ENCODE measurements around the gene BMP10.
A peak's percentile ranks its signal among the peaks of the same experiment; 100 is the strongest.

Gene BMP10

DNA sequence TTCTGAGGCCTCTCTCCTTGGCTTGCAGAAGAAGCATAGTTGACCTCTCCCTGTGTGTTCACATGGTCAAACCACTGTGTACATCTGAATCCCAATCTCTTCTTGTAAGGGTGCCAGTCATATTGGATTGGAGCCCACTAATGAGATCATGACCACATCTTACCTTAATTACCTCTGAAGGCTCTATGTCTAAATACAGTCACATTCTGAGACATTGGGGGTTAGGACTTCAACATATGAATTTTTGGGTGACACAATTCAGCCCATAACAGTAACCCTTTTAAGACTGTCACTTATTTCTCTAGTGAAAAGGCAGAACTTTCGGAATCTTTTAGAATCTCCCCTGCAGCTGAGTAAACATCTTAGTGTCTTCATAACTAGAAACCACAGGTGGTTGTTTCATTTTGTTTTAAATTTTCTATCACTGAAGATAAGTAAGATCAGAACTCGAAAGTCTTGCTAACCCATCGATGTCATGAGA, 33.3 kb downstream of the BMP10 start:
- in situ Hi-C loops (cut with MboI; ENCODE audit: low pct_unique_long_range_greater_than_20kb, low sequenced_read_pairs, unreplicated experiment), result no loop called here
- DNase-seq (ENCODE audit: low spot score), result peak; percentile 69
- TF ChIP-seq, protein P1, sequence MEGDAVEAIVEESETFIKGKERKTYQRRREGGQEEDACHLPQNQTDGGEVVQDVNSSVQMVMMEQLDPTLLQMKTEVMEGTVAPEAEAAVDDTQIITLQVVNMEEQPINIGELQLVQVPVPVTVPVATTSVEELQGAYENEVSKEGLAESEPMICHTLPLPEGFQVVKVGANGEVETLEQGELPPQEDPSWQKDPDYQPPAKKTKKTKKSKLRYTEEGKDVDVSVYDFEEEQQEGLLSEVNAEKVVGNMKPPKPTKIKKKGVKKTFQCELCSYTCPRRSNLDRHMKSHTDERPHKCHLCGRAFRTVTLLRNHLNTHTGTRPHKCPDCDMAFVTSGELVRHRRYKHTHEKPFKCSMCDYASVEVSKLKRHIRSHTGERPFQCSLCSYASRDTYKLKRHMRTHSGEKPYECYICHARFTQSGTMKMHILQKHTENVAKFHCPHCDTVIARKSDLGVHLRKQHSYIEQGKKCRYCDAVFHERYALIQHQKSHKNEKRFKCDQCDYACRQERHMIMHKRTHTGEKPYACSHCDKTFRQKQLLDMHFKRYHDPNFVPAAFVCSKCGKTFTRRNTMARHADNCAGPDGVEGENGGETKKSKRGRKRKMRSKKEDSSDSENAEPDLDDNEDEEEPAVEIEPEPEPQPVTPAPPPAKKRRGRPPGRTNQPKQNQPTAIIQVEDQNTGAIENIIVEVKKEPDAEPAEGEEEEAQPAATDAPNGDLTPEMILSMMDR (IDR thresholded peaks at IDR 0.05; ENCODE audit: extremely low read depth, insufficient read depth, missing control alignments), result no peak

DNA sequence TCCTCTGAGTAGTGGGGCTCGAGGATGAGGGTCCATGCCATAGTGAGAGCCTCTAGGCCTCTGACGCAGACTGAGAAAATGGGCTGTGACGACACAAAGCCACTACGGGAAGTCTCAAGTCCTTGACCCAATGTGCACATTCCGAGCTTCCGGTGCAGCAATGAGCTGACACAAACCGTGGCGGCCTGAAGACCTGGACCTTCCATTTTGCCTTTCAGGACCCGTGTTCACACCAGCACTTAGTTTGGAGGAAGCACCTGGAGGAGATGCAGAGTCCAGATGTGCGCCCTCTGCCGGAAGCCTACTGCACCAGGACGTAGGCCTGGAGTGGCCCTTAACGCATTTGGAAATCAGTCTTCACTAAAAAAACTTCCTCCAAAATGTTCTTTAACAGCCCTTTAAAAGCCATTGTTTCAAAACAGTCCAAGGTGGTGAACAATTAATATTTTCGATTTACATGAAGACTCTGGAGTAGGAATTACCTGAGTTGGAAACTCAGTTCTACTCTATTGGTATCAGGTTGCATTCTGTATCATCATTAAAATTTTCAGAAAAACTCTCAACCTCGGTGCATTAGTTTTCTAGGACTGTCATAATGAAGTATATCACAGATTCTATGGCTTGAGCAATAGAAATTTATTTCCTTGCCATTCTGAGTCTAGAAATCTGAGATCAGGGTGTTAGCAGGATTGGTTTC, 33.9 kb downstream of the BMP10 start:
- TF ChIP-seq, protein P1 (IDR thresholded peaks at IDR 0.05; ENCODE audit: extremely low read depth, insufficient read depth, missing control alignments), result peak; percentile 86
- DNase-seq (ENCODE audit: low spot score), result peak; percentile 47
- in situ Hi-C loops (cut with MboI; ENCODE audit: low pct_unique_long_range_greater_than_20kb, low sequenced_read_pairs, unreplicated experiment), result no loop called here

DNA sequence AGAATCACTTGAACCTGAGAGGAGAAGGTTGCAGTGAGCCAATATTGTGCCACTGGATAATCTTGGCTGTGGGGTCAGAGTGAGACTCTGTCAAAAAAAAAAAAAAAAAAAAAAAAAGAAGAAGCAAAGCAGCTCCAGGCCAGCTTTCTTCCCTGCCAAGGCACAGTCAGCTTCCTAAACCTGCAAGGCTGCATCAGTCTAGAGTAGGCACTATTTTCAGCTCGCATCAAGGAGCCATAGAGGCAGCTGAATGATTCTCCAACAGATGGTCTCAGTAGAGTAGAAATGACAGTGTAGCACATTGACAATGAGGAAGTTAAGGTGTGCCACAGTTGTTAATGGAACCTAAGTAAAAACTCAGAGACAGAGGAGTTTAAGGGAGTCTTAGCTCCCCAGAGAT, 35.6 kb downstream of the BMP10 start:
- DNase-seq (ENCODE audit: low spot score), result no peak
- in situ Hi-C loops (cut with MboI; ENCODE audit: low pct_unique_long_range_greater_than_20kb, low sequenced_read_pairs, unreplicated experiment), result no loop called here

DNA sequence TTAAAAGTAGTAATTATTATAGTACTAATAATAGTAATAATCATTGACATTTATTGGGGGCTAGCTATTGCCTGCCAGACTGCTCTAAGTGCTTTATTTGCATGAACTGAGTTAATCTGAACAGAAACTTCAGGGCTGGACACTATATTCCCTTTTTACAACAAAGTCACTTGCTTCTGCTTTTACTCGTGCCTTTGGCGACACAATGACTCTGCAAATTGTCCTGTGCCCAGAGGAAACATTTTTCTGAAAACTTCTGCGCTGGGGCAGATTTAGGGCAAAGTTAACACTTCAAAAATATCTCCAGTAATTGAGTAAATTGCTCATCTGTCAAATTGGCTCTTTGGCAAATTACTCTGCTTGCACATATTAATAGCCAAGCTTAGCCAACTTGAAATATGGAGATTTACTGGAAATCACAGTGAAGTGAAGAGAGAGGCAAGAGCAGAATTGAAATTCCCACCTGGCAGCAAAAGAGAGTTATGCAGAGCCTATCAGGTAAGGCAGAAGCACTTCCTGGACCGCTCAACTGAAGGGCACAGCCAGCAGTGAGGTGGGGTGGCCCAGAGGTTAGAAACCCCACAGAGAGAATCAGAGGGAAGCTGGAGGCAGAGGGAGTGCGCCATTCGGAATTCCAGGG, 36.3 kb downstream of the BMP10 start:
- TF ChIP-seq, protein P1 (IDR thresholded peaks at IDR 0.05; ENCODE audit: extremely low read depth, insufficient read depth, missing control alignments), result no peak
- DNase-seq (ENCODE audit: low spot score), result no peak
- in situ Hi-C loops (cut with MboI; ENCODE audit: low pct_unique_long_range_greater_than_20kb, low sequenced_read_pairs, unreplicated experiment), result no loop called here

More for the DNA sequence above, 35.6 kb downstream of the BMP10 start:
- TF ChIP-seq, protein P1 (IDR thresholded peaks at IDR 0.05; ENCODE audit: extremely low read depth, insufficient read depth, missing control alignments), result no peak

DNA sequence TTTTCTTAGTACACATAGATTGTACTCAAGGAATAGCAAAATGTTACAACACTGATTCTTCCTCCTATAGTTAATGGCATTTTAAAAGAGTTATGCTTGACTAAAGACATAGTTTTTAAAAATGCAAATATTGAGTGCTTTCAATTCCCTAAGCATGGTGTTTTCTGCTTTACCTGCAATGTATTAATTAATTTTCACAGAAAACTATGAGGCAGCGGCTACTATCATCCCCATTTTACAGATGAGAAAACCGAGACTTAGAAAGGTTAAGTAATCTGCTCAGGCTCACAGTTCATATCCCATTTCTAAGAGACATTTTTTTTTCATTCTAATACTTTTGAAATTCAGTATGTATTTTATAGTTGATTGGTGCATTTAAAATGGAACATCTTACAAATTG, 38.0 kb downstream of the BMP10 start:
- TF ChIP-seq, protein P1 (IDR thresholded peaks at IDR 0.05; ENCODE audit: extremely low read depth, insufficient read depth, missing control alignments), result no peak
- no peak for DNase-seq (ENCODE audit: low spot score)
- in situ Hi-C loops (cut with MboI; ENCODE audit: low pct_unique_long_range_greater_than_20kb, low sequenced_read_pairs, unreplicated experiment), result no loop called here

DNA sequence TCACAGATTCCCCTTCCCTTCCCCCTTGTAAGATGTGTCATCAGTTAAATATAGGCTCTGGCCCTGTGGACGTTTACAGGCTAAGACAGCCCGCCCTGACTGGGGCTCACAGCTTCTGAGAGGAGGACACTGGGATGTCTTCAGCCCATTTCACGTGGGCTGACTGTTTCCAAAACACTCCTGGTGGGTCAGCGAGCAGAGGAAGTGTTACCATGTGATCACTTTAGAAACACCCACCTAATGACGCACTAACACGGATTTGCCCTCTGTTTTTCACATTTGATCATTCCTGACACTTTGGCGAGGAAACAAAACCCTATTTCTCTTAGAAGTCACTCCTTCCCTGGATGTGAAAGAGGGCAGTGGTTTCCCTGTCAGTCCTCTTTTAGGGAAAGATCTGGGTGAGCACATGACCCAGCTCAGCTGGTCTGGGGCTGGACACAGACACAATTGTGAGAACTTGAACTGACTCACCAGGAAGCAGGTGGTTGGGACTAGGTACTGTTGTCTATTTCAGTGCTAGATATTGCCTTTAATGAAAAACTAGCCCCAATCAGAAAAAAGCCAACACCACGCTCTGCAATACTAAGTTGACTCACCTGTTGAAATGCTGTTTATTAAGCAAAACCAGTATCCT, 38.8 kb downstream of the BMP10 start:
- in situ Hi-C loops (cut with MboI; ENCODE audit: low pct_unique_long_range_greater_than_20kb, low sequenced_read_pairs, unreplicated experiment), result no loop called here
- TF ChIP-seq, protein P1 (IDR thresholded peaks at IDR 0.05; ENCODE audit: extremely low read depth, insufficient read depth, missing control alignments), result no peak
- DNase-seq (ENCODE audit: low spot score), result peak; percentile 63
